HG03575 (cell line): ENCODE results near the gene UMAD1.

ENCODE experiments used
- ATAC-seq: cut with Tn5 transposase; IDR thresholded peaks from one replicate; pipeline ENCODE4 v1.9.1; 2021; ENCODE audit not compliant: unreplicated experiment, insufficient number of reproducible peaks, low FRiP score; ENCODE audit errors: extremely low read depth

Gene UMAD1

DNA sequence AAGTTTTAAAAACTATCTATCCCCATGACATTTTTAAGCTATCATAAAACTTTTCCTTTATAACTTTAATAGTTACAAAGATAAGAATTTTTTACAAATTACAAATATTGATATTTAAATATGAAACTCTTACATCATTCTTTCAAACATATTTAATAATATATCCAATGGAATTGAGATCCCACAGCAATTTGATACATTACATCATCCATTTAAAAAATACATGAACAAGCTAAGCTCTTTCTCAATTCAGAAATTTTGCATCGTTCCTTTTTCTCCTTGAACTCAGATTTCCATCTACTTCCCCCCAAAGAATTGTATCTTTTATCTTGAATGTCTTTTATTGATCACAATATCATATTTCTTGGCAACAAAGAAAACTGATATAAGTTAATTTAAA, 209.6 kb downstream of the UMAD1 start:
- no peak for ATAC-seq

DNA sequence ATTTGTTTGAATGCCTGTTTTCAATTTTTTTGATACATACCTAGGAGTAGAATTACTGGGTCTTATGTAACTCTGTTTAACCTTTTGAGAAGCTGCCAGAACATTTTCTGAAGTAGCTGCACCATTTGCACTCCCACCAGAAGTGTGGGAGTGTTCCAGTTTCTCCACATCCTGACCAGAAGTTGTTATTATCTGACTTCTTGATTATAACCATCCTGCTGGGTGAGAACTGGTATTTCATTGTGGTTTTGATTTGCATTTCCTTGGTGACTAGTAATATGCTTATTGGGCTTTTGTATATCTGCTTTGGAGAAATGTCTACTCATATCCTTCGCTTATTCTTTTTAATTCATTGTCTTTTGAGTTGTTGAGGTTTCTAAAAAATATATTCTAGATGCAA, 210.8 kb downstream of the UMAD1 start:
- no peak for ATAC-seq

DNA sequence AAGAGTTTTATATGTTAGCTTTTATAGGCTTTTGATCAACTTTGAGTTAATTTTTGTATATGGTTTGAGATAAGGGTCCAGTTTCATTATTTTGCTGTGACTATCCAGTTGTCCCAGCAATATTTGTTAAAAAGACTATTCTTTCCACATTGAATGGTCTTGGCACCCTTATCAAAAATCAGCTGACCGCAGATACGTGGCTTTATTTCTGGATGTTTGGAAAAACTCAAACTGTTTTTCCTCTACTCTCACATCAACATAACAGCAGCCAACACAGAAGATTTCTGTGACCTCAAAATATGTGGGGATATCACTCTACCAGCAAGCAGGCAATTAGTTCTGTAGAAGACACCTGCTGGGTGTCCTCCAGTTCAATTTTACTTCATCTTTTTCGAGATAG, 211.4 kb downstream of the UMAD1 start:
- no peak for ATAC-seq

DNA sequence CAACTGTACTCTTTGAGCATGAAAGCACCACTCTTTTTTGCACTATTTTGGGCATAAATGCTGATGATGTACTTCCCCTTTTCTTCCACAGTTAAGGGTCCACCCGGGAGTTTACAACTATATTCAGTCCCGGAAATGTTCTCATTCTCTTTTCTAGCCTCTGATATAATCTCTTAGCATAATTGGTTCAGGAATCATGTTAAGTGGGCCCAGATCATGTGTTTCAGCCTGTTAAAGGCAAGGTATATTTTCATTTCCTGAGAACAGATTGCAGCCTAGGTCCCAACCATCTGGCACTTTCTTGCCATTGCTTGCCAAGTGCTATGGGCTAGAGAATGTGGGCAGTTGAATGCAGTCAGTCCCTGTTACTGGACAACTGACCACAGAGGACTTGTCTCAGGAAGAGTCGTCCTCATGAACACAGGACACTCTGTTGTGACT, 216.6 kb downstream of the UMAD1 start:
- ATAC-seq: no peak

DNA sequence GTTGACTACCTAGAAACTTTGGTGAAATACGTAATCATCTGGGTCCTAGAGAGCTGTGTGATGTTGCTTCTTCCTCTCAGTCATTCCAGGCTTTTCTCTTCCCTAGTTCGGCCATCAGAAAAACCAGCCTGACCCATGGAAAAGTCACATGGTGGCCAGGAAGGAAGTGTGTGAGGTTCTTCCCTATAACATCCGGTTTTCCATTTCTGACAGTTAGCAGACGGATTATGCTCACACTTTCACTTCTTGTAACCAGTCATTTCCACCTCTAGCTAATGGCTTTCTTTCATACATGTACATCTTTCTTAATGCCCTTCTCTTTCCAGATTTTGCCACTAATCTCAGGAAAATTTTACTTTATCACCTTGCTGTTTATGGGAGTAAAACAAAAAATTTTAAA, 218.0 kb downstream of the UMAD1 start:
- ATAC-seq: no peak

- no peak for ATAC-seq
Observed at GRCh38 chr7:7859411-7859810, 218.9 kb downstream of the UMAD1 start.

DNA sequence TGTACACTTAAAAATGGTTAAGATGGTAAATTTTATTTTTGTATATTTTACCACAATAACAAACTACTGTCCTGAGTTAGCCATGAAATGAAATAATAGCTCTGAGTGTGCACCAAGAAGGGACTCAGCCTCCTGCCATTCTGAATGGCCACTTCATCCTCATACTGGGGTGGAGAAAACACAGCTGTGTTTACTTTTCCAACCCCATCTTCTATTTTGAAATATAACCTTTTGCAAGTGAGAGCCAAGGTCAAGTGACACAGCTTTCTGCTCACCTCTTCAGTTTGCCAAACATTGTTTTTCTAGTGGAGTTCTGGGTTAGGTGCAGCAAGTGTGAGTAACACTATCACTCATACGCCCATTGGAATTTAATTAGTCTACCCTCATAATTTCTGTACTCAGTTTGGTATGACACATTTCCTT, 220.7 kb downstream of the UMAD1 start:
- ATAC-seq: no peak

DNA sequence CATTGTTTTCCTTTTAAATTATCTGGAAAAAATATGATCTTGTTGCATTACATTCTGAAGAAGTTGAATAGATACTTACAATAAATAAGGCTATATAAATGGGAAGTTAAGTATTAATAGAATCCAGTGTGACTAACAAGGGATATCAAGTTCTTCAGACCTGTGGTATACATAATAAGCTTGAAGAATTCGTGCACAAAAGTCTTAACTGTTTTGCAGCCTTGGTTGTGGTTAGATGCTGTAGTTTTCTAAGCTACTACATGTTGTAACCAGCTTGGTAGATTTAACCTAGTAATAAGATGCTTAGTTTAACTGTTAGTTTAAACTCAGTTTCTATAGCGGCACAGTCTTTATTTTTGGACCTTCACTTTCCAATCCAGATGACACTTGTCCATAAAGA, 221.8 kb downstream of the UMAD1 start:
- ATAC-seq: no peak

DNA sequence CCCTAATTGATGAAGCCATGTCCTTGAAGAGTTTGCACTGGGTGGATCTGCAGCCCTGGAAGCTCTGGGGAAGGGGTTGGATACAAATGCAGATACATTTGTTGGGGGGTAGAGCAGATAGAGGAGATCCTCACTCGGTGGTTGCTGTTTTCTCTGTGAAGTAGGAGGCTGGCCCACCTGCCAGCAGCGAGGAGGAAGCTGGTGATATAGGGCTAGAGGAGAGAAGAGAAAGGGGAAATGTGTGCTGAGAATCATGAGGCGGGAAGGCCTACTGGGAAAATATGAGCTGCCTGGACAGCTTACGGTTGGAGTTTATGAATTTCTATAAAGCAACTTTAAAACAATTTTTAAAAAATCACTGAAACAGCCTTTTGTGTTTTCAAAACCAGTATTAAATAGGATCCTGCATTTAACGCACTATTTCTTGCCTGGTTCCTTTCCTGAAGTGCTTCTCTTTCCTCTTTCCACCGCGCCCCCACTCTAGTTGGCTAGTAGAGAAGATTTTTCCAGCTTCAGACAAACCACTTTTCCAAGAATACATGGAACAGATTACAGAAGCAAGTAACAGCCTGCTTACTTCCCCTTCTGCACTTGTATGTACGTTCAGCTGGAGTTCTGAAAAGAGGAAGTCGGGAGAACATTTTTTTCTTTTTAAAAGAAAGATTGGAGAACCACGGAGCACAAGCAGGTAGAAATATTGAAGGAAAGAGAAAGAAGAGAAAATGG, 227.5 kb downstream of the UMAD1 start:
- no peak for ATAC-seq

DNA sequence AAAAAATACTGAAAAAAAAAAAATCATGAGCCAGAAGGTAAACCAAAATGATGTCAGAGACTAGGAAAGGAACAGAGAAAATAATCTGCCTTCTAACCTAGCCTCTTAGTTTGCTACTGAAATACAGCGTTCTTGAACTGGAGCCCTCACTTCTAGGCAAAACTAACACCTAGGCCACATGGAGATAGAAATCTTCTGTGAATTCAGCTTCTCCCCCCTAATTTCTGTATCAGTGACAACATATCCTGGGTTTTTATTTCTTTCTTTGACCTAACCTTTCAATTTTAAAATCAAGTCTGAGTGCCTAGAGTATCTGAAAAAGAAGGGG, 228.0 kb downstream of the UMAD1 start:
- ATAC-seq: no peak

- no peak for ATAC-seq
Observed at GRCh38 chr7:7869036-7869435, 228.5 kb downstream of the UMAD1 start.

DNA sequence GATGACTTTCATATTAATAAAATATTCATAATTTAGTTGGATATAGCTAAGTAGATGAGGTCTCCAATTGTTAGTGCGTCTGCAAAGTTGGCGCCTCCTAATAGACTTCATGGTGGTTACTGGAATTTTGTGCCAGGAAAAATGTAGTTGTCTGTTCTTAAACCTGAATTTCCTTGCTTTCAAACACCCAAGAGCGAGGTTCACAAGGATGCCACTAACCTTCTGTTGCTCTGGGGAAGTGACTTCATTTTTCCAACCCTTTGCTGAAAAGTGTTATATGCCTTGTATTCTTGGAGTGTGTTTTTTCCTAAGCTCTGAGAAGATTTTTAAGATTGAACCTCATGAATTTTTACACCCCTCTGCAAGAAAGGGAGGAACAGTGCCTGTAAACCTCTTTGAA, 229.1 kb downstream of the UMAD1 start:
- ATAC-seq: no peak

DNA sequence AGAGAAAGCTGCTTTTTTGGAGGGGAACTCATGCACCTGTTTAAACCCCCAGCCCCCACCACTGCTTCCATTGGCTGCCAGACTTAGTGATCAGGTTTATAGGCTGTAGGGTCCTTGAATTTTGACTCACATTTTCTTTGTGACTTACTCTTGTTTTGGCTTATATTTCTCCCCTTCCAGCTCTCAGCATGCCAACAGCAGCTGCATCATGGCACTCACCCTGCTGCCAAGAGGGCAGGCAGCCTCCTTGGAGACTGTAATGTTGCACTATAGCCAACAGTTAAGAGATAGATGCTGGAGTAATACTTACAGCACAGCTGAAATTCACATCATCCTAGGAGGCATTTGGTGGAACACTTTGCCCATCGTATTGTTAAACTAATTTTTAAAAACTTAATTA, 230.0 kb downstream of the UMAD1 start:
- ATAC-seq: no peak

GRCh38 chr7:7876419-7876818, 235.9 kb downstream of the UMAD1 start:
- no peak for ATAC-seq

DNA sequence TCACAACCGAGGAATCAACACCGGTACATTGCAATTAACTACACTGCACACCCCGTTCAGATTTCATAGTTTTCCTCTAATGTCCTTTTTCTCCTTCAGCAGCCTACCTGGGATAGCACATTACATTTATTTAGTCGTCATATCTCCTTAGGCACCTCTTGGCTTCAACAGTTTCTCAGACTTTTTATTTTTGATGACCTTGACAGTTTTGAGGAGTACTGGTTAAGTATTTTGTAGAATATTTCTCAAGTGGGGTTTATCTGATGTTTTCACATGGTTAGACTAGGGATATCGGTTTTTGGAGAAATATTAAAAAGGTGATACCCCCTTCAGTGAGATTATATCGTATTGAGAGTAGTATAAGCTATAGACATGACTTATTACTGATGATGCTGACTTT, 241.0 kb downstream of the UMAD1 start:
- ATAC-seq: no peak

GRCh38 chr7:7882888-7883287, 242.3 kb downstream of the UMAD1 start:
- no peak for ATAC-seq

DNA sequence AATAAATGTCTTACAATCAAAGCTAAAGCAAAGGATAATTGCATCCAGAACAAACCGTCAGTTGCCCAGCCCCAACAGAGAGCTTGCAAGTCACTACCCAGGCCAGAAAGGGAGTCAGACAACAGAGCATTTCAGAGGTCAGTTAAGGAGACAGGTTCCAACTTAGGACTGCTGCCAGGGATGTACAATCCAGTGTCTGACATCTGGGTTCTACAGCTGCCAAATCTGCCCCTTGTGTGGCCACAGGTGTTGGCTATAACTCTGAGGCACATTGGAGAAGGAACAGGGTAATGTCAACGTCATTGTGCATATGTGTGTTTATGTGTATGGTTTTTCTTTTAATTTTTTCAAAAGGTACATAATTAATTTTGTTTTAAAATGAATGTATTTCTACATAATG, 242.8 kb downstream of the UMAD1 start:
- ATAC-seq: no peak

DNA sequence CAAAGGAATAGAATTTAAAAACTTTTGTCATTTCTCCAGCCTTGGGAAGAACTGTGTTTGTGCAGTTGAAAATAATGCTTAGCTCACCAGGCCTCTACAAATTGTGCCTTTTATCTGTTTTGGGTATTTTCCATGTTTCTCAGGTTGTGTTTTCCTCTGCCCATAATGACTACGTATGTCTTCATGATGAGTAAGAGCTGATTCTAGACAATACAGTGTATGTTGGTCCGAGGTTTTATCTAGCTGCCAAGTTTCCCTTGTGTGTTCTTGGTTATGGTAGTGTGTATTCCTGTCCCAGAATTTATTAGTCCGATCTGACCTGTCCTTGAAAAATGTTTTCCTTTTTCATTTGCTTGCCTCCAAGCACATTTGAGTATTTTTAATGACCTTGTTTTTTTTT, 244.3 kb downstream of the UMAD1 start:
- ATAC-seq: no peak

DNA sequence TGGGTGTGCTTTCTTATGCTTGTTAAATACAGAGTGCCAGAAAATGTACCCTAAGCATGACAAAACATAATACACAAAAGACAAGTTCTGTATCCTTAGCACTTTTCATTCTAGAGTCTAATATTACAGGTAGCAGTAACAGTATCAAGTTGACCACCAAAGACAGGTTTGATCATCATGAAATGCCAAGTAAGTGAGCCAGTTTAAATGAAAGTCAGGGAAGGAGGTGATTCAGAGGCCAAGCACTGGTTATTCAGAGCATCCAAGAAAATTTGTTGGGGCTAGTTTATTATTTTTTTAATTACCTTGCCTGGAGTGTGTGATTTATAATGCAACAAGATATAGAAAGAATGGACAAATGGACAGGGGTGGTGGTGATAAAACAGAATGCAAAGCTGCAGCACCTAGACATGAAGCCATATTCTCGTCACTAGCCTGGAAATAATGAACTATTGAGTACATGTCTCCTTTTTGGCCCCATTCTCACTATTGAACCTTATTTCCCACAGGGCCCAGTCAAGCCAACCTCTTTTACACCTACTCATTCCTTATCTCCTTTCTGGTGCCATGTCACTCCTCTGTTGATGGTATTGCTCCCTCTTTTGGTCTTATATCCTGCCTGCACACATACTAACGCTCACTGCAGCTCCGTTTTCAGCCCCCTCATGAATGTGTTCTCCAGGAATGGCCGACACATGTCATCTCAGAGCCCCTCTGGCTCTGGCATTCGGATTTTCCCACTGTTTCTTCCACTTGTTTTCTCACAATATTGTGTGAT, 249.4 kb downstream of the UMAD1 start:
- no peak for ATAC-seq

GRCh38 chr7:7895004-7895650, 254.6 kb downstream of the UMAD1 start:
- no peak for ATAC-seq
